ENCODE data around the gene PLEKHM1.

Gene PLEKHM1

DNA sequence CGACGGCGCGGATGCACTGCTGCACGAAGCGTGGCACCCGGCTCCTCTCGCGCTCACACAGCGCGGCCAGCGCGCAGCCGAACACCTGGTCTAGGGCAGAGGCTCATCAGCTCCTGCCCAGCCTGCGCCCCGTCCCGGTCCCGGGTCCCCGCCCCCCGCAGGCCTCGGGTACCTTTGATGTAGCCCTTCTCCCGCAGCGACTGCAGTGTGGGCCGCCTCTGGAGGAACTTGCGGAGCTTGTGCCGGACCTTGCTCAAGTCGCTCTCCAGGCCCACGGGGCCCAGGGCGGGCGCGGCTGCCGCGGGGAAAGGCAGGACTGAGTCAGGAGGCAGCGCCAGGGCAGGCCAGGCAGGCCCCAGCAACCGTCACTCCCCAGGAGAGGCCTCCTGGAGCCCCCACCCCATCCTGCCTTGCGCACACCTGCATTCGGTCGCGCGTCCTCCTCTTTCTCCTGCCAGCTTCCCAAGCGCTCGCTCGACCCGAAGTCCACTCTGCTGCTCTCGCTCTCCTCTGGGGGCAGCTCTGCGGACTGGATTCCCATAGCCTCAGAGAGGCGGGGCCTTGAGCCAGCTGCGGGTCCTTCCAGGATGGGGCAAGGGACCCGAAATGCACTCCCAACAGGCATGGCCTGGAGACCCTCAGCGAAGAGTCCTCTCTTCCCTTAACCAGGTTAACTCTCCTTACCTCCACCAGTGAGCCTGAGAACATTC is 93.9 kb downstream of the PLEKHM1 start:
- no peaks in the 10 kb centered on the region for H3F3A ChIP-seq (ENCODE audit: control insufficient read depth, insufficient read depth)
- no peak overlapping the region for H3K4me3 ChIP-seq (ENCODE audit: low read length)
- no peaks in the 10 kb centered on the region for H4K20me1 ChIP-seq (ENCODE audit: control insufficient read depth, insufficient read depth, low read depth, low read length)
- no peaks in the 10 kb centered on the region for H3K9me3 ChIP-seq (ENCODE audit: control insufficient read depth, insufficient read depth, low read length)
- H3K27ac ChIP-seq (ENCODE audit: low read depth, low read length) = no peak overlapping the region
- no peak overlapping the region for H3K4me2 ChIP-seq (ENCODE audit: low read length)
- H3K79me2 ChIP-seq (ENCODE audit: control insufficient read depth, low read length) = no peaks in the 10 kb centered on the region
- peaks cover 24% of the 10 kb centered on the region for H3K4me1 ChIP-seq (ENCODE audit: control insufficient read depth, low read length)
- no peaks in the 10 kb centered on the region for H3K27me3 ChIP-seq (ENCODE audit: control insufficient read depth, low read length)
- peaks cover 36% of the 10 kb centered on the region for H3K36me3 ChIP-seq (ENCODE audit: control insufficient read depth, low read length)
- no peaks in the 10 kb centered on the region for H3K9me2 ChIP-seq (replicated peaks; ENCODE audit: control insufficient read depth, low read length)
- TF ChIP-seq, protein P1, sequence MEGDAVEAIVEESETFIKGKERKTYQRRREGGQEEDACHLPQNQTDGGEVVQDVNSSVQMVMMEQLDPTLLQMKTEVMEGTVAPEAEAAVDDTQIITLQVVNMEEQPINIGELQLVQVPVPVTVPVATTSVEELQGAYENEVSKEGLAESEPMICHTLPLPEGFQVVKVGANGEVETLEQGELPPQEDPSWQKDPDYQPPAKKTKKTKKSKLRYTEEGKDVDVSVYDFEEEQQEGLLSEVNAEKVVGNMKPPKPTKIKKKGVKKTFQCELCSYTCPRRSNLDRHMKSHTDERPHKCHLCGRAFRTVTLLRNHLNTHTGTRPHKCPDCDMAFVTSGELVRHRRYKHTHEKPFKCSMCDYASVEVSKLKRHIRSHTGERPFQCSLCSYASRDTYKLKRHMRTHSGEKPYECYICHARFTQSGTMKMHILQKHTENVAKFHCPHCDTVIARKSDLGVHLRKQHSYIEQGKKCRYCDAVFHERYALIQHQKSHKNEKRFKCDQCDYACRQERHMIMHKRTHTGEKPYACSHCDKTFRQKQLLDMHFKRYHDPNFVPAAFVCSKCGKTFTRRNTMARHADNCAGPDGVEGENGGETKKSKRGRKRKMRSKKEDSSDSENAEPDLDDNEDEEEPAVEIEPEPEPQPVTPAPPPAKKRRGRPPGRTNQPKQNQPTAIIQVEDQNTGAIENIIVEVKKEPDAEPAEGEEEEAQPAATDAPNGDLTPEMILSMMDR (IDR thresholded peaks at IDR 0.05; ENCODE audit: low read depth, low read length, poor library complexity, severe bottlenecking) = no peak
- no peak for TF ChIP-seq EZH2phosphoT487 (IDR thresholded peaks at IDR 0.05; ENCODE audit: borderline replicate concordance, low read length)

GRCh38 chr17:45395569-45396415 is 94.7 kb downstream of the PLEKHM1 start:
- H3K4me3 ChIP-seq (ENCODE audit: low read length) = no peak overlapping the region
- no peaks in the 10 kb centered on the region for H3K9me2 ChIP-seq (replicated peaks; ENCODE audit: control insufficient read depth, low read length)
- H4K20me1 ChIP-seq (ENCODE audit: control insufficient read depth, insufficient read depth, low read depth, low read length) = no peaks in the 10 kb centered on the region
- H3K27ac ChIP-seq (ENCODE audit: low read depth, low read length) = no peak overlapping the region
- peaks cover 22% of the 10 kb centered on the region for H3K4me1 ChIP-seq (ENCODE audit: control insufficient read depth, low read length)
- no peak overlapping the region for H3K4me2 ChIP-seq (ENCODE audit: low read length)
- no peaks in the 10 kb centered on the region for H3K79me2 ChIP-seq (ENCODE audit: control insufficient read depth, low read length)
- peaks cover 27% of the 10 kb centered on the region for H3K36me3 ChIP-seq (ENCODE audit: control insufficient read depth, low read length)
- no peaks in the 10 kb centered on the region for H3K9me3 ChIP-seq (ENCODE audit: control insufficient read depth, insufficient read depth, low read length)
- TF ChIP-seq, protein P1 (IDR thresholded peaks at IDR 0.05; ENCODE audit: low read depth, low read length, poor library complexity, severe bottlenecking) = no peak
- TF ChIP-seq EZH2phosphoT487 (IDR thresholded peaks at IDR 0.05; ENCODE audit: borderline replicate concordance, low read length) = no peak
- no peaks in the 10 kb centered on the region for H3F3A ChIP-seq (ENCODE audit: control insufficient read depth, insufficient read depth)
- no peaks in the 10 kb centered on the region for H3K27me3 ChIP-seq (ENCODE audit: control insufficient read depth, low read length)

DNA sequence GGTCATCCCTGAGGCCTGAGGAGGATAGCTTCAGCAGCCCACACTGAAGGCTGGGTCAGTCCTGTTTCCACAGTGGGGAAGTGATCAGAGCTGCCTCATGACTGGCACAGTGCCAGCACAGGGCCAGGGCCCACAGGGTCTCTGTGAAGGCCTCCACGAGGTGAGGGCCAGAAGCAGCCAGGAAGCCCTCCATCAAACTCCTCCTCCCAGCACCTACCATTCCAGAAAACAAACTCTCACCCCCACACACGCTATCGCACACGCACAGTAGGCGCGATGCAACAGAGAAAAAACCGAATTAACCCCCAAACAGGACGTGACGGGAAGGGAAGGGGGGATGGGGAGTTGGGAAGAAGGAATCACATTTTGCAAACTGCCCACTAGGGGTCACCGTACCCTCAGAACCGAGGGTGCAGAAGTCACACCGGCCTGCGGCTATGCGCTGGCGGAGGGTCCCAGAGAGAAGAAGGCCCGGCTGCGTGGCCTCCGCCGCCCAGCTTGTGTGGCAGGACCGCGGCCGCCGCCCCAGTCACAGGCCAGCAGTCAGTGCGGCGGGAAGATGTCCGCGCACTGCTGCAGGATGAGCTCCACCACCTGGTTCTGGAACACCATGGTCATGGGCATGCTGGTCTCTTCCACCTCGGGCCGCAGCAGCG is 95.5 kb downstream of the PLEKHM1 start:
- Histone ChIP-seq H3K27ac (ENCODE audit: low read depth, low read length) (no peak overlapping the region), H3K4me3 (ENCODE audit: low read length) (peak overlapping the region; percentile 5; the same call in 1 of the 2 replicates)

More for the DNA sequence above, 95.5 kb downstream of the PLEKHM1 start:
- Histone ChIP-seq H4K20me1 (ENCODE audit: control insufficient read depth, insufficient read depth, low read depth, low read length) (no peaks in the 10 kb centered on the region), H3F3A (ENCODE audit: control insufficient read depth, insufficient read depth) (no peaks in the 10 kb centered on the region), H3K36me3 (ENCODE audit: control insufficient read depth, low read length) (peaks cover 25% of the 10 kb centered on the region), H3K9me3 (ENCODE audit: control insufficient read depth, insufficient read depth, low read length) (no peaks in the 10 kb centered on the region), H3K4me2 (ENCODE audit: low read length) (peak overlapping the region; percentile 38), H3K4me1 (ENCODE audit: control insufficient read depth, low read length) (peaks cover 22% of the 10 kb centered on the region), H3K79me2 (ENCODE audit: control insufficient read depth, low read length) (no peaks in the 10 kb centered on the region), H3K27me3 (ENCODE audit: control insufficient read depth, low read length) (no peaks in the 10 kb centered on the region), H3K9me2 (replicated peaks; ENCODE audit: control insufficient read depth, low read length) (no peaks in the 10 kb centered on the region)
- TF ChIP-seq EZH2phosphoT487 (IDR thresholded peaks at IDR 0.05; ENCODE audit: borderline replicate concordance, low read length) = no peak
- TF ChIP-seq, protein P1 (IDR thresholded peaks at IDR 0.05; ENCODE audit: low read depth, low read length, poor library complexity, severe bottlenecking) = peak; percentile 83

All from DOHH2 (cell line).